Cardiac fibroblast (primary cell): ENCODE results near the gene PAK4.
"Not testable (repeated sequence)": the region's sequence is repeated elsewhere in the genome, so short reads cannot be mapped to it uniquely, and the experiment has no call there.

Experiments
- DNase-seq, 2 donors: peaks; one replicate each; pipeline versions ENCODE4 v3.0.0 to v3.0.0-alpha.2; 2010; ENCODE audit warnings: low read depth in 2 of 2
- H3K4me3 ChIP-seq, 2 donors: replicated peaks in 1 of 2; 1 replicate in 1 of 2; 2 replicates in 1 of 2; pipeline ENCODE4 v1.5.1; 2011; ENCODE audit warnings: low read depth in 2 of 2, low read length in 2 of 2, mild to moderate bottlenecking in 2 of 2, moderate library complexity in 1 of 2
- CTCF ChIP-seq: IDR thresholded peaks from one replicate; pipeline ENCODE4 v1.5.1; 2011; ENCODE audit warnings: low read depth, mild to moderate bottlenecking, low read length, inconsistent platforms

Gene PAK4

GRCh38 chr19:39138221-39139211 is 12.9 kb downstream of the PAK4 start:
- TF ChIP-seq CTCF = no peak

GRCh38 chr19:39139305-39139874 is 13.8 kb downstream of the PAK4 start:
- TF ChIP-seq CTCF = no peak
- DNase-seq = no peak
- H3K4me3 ChIP-seq = no peak overlapping the region

More at GRCh38 chr19:39138221-39139211, 12.9 kb downstream of the PAK4 start:
- H3K4me3 ChIP-seq = no peak overlapping the region
- no peak for DNase-seq

GRCh38 chr19:39139971-39140453 is 14.4 kb downstream of the PAK4 start:
- TF ChIP-seq CTCF = no peak
- DNase-seq = no peak
- no peak overlapping the region for H3K4me3 ChIP-seq

GRCh38 chr19:39140594-39140993 is 15.0 kb downstream of the PAK4 start:
- no peak for DNase-seq
- no peak for TF ChIP-seq CTCF
- H3K4me3 ChIP-seq = no peak overlapping the region

- DNase-seq = no peak
- no peak for TF ChIP-seq CTCF
- H3K4me3 ChIP-seq = no peak overlapping the region
Measured at GRCh38 chr19:39141929-39142328, 16.3 kb downstream of the PAK4 start.

- no peak for DNase-seq
- no peak overlapping the region for H3K4me3 ChIP-seq
- no peak for TF ChIP-seq CTCF
Measured at GRCh38 chr19:39142630-39143029, 17.0 kb downstream of the PAK4 start.

- H3K4me3 ChIP-seq, DNase-seq: not testable (repeated sequence)
Measured at GRCh38 chr19:39143757-39144289, 18.2 kb downstream of the PAK4 start.
